GM23248 (cell line): ENCODE data around the gene GMPPA.

Source experiments
- EZH2 ChIP-seq: fragments of 200-600 bp; sonication (generic); IDR thresholded peaks from 2 replicates; pipeline ENCODE4 v1.6.1; 2018; ENCODE audit warnings: antibody characterized with exemption, mild to moderate bottlenecking; ENCODE audit not compliant: insufficient read depth, poor library complexity, severe bottlenecking
- EZH2phosphoT487 ChIP-seq: fragments of 200-600 bp; sonication (generic); IDR thresholded peaks from 2 replicates; pipeline ENCODE4 v1.6.1; 2018; ENCODE audit warnings: antibody characterized with exemption, moderate library complexity, mild to moderate bottlenecking, low read depth; ENCODE audit not compliant: insufficient read depth

- TF ChIP-seq EZH2 = no peak
- no peak for TF ChIP-seq EZH2phosphoT487
These were observed 3.1 kb upstream of the GMPPA start for GRCh38 chr2:219495531-219496122.
